Measurements from ENCODE around the gene GLTPD2. TPM values are rescaled to one million over a fixed set of nuclear protein-coding genes. Genes with fewer than 3 reads are reported as not detected.

The GLTPD2 gene
- total and polyA plus RNA-seq, 10 of the 15 experiments (the other 5 are each of a cell fraction or from before 2014, with no cell fraction given) = 0.16 to 0.34 TPM; not detected in 8

DNA sequence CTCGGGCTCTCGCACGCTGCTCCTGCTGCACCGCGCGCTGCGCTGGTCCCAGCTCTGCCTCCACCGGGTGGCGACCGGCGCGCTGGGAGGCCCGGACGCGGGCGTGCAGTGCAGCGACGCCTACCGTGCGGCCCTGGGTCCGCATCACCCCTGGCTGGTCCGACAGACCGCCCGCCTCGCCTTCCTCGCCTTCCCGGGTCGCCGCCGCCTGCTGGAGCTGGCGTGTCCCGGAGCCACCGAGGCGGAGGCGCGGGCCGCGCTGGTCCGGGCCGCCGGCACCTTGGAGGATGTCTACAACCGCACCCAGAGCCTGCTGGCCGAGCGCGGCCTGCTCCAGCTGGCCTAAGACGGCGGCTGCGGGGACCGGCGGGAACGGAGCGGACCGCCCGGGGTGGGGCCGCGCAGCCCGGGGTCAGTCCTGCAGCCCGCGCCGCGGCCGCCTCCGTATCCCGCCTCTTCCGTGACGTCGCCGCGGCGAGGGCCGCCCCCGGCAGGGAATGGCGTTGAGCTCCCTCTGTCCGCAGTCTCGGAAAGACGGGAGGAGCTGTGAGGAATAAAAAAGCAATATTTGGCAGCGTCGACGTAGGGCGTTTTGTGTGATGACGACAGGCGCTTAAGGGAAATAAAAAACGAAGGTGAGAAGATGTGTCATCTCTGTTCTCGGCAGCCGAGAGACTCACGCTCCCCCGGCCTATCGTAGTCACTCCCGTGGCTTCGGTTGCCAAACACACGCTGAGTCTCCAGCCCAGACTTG is 1.4 kb downstream of the GLTPD2 start (continued):
- TF ChIP-seq ESRRA (IDR thresholded peaks at IDR 0.05; ENCODE audit: low read length) = 0 out of 2 replicates have a peak, but pooled peaks have one; percentile 15
- TF ChIP-seq SMAD1 (IDR thresholded peaks at IDR 0.05; ENCODE audit: low read depth, partially characterized antibody) = no peak
- TF ChIP-seq, protein P1, sequence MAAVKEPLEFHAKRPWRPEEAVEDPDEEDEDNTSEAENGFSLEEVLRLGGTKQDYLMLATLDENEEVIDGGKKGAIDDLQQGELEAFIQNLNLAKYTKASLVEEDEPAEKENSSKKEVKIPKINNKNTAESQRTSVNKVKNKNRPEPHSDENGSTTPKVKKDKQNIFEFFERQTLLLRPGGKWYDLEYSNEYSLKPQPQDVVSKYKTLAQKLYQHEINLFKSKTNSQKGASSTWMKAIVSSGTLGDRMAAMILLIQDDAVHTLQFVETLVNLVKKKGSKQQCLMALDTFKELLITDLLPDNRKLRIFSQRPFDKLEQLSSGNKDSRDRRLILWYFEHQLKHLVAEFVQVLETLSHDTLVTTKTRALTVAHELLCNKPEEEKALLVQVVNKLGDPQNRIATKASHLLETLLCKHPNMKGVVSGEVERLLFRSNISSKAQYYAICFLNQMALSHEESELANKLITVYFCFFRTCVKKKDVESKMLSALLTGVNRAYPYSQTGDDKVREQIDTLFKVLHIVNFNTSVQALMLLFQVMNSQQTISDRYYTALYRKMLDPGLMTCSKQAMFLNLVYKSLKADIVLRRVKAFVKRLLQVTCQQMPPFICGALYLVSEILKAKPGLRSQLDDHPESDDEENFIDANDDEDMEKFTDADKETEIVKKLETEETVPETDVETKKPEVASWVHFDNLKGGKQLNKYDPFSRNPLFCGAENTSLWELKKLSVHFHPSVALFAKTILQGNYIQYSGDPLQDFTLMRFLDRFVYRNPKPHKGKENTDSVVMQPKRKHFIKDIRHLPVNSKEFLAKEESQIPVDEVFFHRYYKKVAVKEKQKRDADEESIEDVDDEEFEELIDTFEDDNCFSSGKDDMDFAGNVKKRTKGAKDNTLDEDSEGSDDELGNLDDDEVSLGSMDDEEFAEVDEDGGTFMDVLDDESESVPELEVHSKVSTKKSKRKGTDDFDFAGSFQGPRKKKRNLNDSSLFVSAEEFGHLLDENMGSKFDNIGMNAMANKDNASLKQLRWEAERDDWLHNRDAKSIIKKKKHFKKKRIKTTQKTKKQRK (IDR thresholded peaks at IDR 0.05; ENCODE audit: low read depth, low read length) = no peak
- TF ChIP-seq IRF5 (IDR thresholded peaks at IDR 0.05; ENCODE audit: borderline replicate concordance) = no peak
- TF ChIP-seq SPI1 (IDR thresholded peaks at IDR 0.05; ENCODE audit: borderline replicate concordance, insufficient read depth, low read depth, low read length) = no peak
- TF ChIP-seq CHD1 (IDR thresholded peaks at IDR 0.05; ENCODE audit: low read depth, low read length) = no peak
- peak; percentile 7 for TF ChIP-seq MEF2B (IDR thresholded peaks at IDR 0.05; ENCODE audit: partially characterized antibody, poor library complexity, severe bottlenecking)
- no peak for TF ChIP-seq NFIC (IDR thresholded peaks at IDR 0.05; ENCODE audit: low read depth, low read length)
- no peak; a peak in 1 of 4 replicates for TF ChIP-seq IKZF2 (IDR thresholded peaks at IDR 0.05)
- no peak for TF ChIP-seq SREBF1 (IDR thresholded peaks at IDR 0.05; ENCODE audit: low read length)
- TF ChIP-seq TBL1XR1 (IDR thresholded peaks at IDR 0.05; ENCODE audit: low read depth, low read length) = no peak
- TF ChIP-seq, protein P2, sequence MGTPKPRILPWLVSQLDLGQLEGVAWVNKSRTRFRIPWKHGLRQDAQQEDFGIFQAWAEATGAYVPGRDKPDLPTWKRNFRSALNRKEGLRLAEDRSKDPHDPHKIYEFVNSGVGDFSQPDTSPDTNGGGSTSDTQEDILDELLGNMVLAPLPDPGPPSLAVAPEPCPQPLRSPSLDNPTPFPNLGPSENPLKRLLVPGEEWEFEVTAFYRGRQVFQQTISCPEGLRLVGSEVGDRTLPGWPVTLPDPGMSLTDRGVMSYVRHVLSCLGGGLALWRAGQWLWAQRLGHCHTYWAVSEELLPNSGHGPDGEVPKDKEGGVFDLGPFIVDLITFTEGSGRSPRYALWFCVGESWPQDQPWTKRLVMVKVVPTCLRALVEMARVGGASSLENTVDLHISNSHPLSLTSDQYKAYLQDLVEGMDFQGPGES (IDR thresholded peaks at IDR 0.05) = no peak
- TF ChIP-seq ZBTB11 (CRISPR knock-in tag; IDR thresholded peaks at IDR 0.05) = no peak
- TF ChIP-seq BMI1 (IDR thresholded peaks at IDR 0.05; ENCODE audit: borderline replicate concordance) = no peak
- TF ChIP-seq CREM (IDR thresholded peaks at IDR 0.05; ENCODE audit: low read depth) = peak; percentile 45; the same call in 1 of the 2 replicates
- TF ChIP-seq E2F4 (IDR thresholded peaks at IDR 0.05; ENCODE audit: low read depth, low read length) = no peak
- peak; percentile 97 for TF ChIP-seq IKZF1 (conservative IDR thresholded peaks at IDR 0.05)
- no peak for TF ChIP-seq SMAD5 (IDR thresholded peaks at IDR 0.05; ENCODE audit: low read depth)
- TF ChIP-seq PAX8 (IDR thresholded peaks at IDR 0.05) = no peak
- TF ChIP-seq RAD21 (IDR thresholded peaks at IDR 0.05; ENCODE audit: insufficient read depth, low read depth, low read length) = peak; percentile 38; the same call in 1 of the 2 replicates
